ENCODE measurements around the gene ADA.

- TF ChIP-seq CTCF (conservative IDR thresholded peaks at IDR 0.05) (no peak), EZH2 (IDR thresholded peaks at IDR 0.05; ENCODE audit: low read depth) (no peak)
Measured at GRCh38 chr20:44646641-44647274, 4.7 kb downstream of the ADA start.

All from PC-9 (cell line).